Sigmoid colon (tissue), 7 donors: ENCODE measurements around the gene AP2A2. TPM values are rescaled to one million over a fixed set of nuclear protein-coding genes. Genes with fewer than 3 reads are reported as not detected.

ENCODE experiments used
- DNase-seq: peaks from one replicate; pipeline ENCODE4 v3.0.0-alpha.2; 2019
- H3K27ac ChIP-seq, 4 donors: fragments of 200-600 bp; sonication (generic); one replicate each; pipeline ENCODE4 v1.5.1; 2016 to 2019; ENCODE audit warnings: mild to moderate bottlenecking in 1 of 4
- H3K27me3 ChIP-seq, 3 donors: fragments of 200-600 bp; sonication (generic); one replicate each; pipeline ENCODE4 v1.5.1; 2019; ENCODE audit warnings: mild to moderate bottlenecking in 1 of 3
- H3K36me3 ChIP-seq, 4 donors: fragments of 200-600 bp; sonication (generic); one replicate each; pipeline ENCODE4 v1.5.1; 2016 to 2019
- H3K4me1 ChIP-seq, 4 donors: fragments of 200-600 bp; sonication (generic); one replicate each; pipeline ENCODE4 v1.5.1; 2017 to 2019
- H3K4me3 ChIP-seq, 4 donors: fragments of 200-600 bp; sonication (generic); one replicate each; pipeline ENCODE4 v1.5.1; 2017 to 2019; ENCODE audit warnings: mild to moderate bottlenecking in 2 of 4, moderate library complexity in 1 of 4
- H3K9me3 ChIP-seq, 4 donors: fragments of 200-600 bp in 3 of 4; sonication (generic) in 3 of 4; one replicate each; pipeline versions ENCODE4 v1.5.1 to v1.6.1; 2013 to 2019
- EP300 ChIP-seq, 4 donors: sonication (generic); formaldehyde crosslinking; IDR thresholded peaks; one replicate each; pipeline ENCODE4 v1.6.1; 2017; ENCODE audit warnings: antibody characterized with exemption in 4 of 4
- POLR2A ChIP-seq, 2 donors: fragments of 450-650 bp; IDR thresholded peaks; one replicate each; pipeline ENCODE4 v1.6.1; 2016; ENCODE audit warnings: antibody characterized with exemption in 2 of 2, mild to moderate bottlenecking in 2 of 2, moderate library complexity in 2 of 2
- POLR2AphosphoS5 ChIP-seq, 4 donors: sonication (generic); formaldehyde crosslinking; IDR thresholded peaks; one replicate each; pipeline ENCODE4 v1.6.1; 2017; ENCODE audit warnings: antibody characterized with exemption in 4 of 4
- WGBS, 2 donors: extraction: QIAGEN DNeasy Blood & Tissue Kit; methylation state at CpG; one replicate each; pipeline ENCODE4 v1.1.7; 2013; 5-methylcytosine and 5-hydroxymethylcytosine counted together
- intact Hi-C: fragments of 100-400 bp; cut with DNase I; formaldehyde crosslinking; loops from one replicate; pipeline ENCODE4 v1.15.1; 2023
- polyA plus RNA-seq, 3 donors: library from polyadenylated mRNA; stranded (reverse); fragments of 200-250 nt; gene quantifications; one replicate each; pipeline ENCODE4 v1.2.3, GENCODE V29; 2013
- small RNA-seq, 3 donors: library from RNA; depleted of rRNA; stranded (forward); fragments of <200 nt; gene quantifications; one replicate each; pipeline ENCODE3, GENCODE V24; 2016
- total RNA-seq, 4 donors: library from RNA; depleted of rRNA; stranded (reverse); fragments of >200 nt; gene quantifications; one replicate each; pipeline ENCODE4 v1.1.0, GENCODE V29; 2016
- TF ChIP-seq, protein P1 (sequence below), 4 experiments: fragments of 450-650 bp in 3 of 4; fragments of 200-600 bp in 1 of 4; IDR thresholded peaks; one replicate each; pipeline ENCODE4 v1.5.1; 2016 to 2019; ENCODE audit warnings: antibody characterized with exemption in 4 of 4, mild to moderate bottlenecking in 3 of 4, moderate library complexity in 2 of 4
- donor health status: healthy with polysubstance abuse.
- donor health status: Bipolar disorder and iron deficiency.
- donor health status: healthy.

The AP2A2 gene
- total and polyA plus RNA-seq, 7 donors = 21.0 to 78.4 (median 47.0) TPM

GRCh38 chr11:1060410-1060809 is 134.7 kb downstream of the AP2A2 start:
- no peak overlapping the region for H3K27ac ChIP-seq
- DNase-seq = no peak

DNA sequence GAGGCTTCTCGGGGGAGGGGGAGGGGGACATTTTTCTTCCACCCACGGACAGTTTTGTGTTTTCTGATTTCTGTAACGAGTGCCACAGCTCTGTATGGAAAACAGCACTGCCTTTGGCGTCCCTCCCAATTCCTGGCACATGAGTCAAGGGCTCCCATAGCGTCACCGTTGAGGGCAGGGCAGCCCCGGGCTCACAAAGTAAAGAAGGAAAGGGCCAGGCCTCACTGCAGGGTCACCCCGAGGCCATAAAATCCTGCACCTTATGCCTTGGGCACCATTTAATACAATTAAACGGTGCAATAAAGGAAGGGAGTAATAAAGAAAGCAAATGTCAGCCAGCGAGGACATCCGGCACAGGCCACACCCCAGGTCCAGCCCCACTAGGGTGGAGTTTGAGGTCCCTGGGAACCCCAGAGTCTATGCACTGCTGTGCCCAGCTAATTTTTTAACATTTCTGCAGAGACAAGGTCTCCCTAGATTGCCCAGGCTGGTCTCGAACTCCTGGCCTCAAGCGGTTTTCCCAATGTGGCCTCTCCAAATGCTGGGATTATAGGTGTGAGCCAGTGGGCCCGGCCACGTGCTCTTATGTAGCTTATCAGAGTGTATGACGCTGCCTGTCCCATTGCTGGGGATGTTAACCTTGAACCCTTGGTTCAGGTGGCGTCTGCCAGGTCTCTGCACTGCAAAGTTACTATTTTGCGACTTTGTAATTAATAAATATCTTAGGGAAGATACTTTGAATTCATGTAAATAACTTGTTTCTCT is 135.4 kb downstream of the AP2A2 start:
- 30 to 65% methylated on average over 18 of the region's 18 CpGs for WGBS, 2 donors
- DNase-seq = no peak
- no peak for TF ChIP-seq POLR2A (IDR thresholded peaks at IDR 0.05)
- TF ChIP-seq, protein P1, sequence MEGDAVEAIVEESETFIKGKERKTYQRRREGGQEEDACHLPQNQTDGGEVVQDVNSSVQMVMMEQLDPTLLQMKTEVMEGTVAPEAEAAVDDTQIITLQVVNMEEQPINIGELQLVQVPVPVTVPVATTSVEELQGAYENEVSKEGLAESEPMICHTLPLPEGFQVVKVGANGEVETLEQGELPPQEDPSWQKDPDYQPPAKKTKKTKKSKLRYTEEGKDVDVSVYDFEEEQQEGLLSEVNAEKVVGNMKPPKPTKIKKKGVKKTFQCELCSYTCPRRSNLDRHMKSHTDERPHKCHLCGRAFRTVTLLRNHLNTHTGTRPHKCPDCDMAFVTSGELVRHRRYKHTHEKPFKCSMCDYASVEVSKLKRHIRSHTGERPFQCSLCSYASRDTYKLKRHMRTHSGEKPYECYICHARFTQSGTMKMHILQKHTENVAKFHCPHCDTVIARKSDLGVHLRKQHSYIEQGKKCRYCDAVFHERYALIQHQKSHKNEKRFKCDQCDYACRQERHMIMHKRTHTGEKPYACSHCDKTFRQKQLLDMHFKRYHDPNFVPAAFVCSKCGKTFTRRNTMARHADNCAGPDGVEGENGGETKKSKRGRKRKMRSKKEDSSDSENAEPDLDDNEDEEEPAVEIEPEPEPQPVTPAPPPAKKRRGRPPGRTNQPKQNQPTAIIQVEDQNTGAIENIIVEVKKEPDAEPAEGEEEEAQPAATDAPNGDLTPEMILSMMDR (IDR thresholded peaks at IDR 0.05) = no peak
- no peak for TF ChIP-seq POLR2AphosphoS5 (IDR thresholded peaks at IDR 0.05)
- no peak for TF ChIP-seq EP300 (IDR thresholded peaks at IDR 0.05)

More at GRCh38 chr11:1060410-1060809, 134.7 kb downstream of the AP2A2 start:
- Histone ChIP-seq H3K27me3 (peaks cover 0 to 10% (median 0%) of the 10 kb centered on the region in 3 donors), H3K9me3 (peaks cover 0 to 3% (median 0%) of the 10 kb centered on the region in 4 donors), H3K4me3 (no peak overlapping the region), H3K36me3 (no peaks in the 10 kb centered on the region), H3K4me1 (no peaks in the 10 kb centered on the region)
- no peak for TF ChIP-seq EP300 (IDR thresholded peaks at IDR 0.05)
- TF ChIP-seq, protein P1 (IDR thresholded peaks at IDR 0.05) = no peak
- TF ChIP-seq POLR2AphosphoS5 (IDR thresholded peaks at IDR 0.05) = no peak
- no peak for TF ChIP-seq POLR2A (IDR thresholded peaks at IDR 0.05)
- intact Hi-C loops = no loop called here
- 45 to 81% methylated on average over 16 of the region's 16 CpGs for WGBS, 2 donors

More for the DNA sequence above, 135.4 kb downstream of the AP2A2 start:
- peaks cover 0 to 11% (median 0%) of the 10 kb centered on the region in 3 donors for H3K27me3 ChIP-seq
- H3K9me3 ChIP-seq = peaks cover 0 to 3% (median 0%) of the 10 kb centered on the region in 4 donors
- H3K4me3 ChIP-seq = no peak overlapping the region
- H3K36me3 ChIP-seq = no peaks in the 10 kb centered on the region
- no peak overlapping the region for H3K27ac ChIP-seq
- no peaks in the 10 kb centered on the region for H3K4me1 ChIP-seq
- intact Hi-C loops = no loop called here

Small RNA genes within 50 kb of the gene (small RNA-seq; reads per million reads assigned to genes)
- gene RNU6-1025P = 0 reads per million in 3 donors

Other genes with a start within 250 kb of the AP2A2 start
- gene DEAF1, start 230.6 kb upstream of the AP2A2 start, total RNA-seq = 10 to 100 TPM; 15.1 to 29.6 (median 22.2) TPM
- 10 to 100 TPM; 11.3 to 18.6 (median 14.4) TPM for gene DEAF1, start 230.6 kb upstream of the AP2A2 start, polyA plus RNA-seq
- gene TMEM80, start 230.1 kb upstream of the AP2A2 start, total RNA-seq = 10 to 100 TPM; 20.9 to 41.5 (median 39.6) TPM
- gene TMEM80, start 230.1 kb upstream of the AP2A2 start, polyA plus RNA-seq = 10 to 100 TPM in 2 of 3 donors, 1 to 10 TPM in 1; 7.9 to 27.6 (median 25.7) TPM
- 10 to 100 TPM in 2 of 4 donors, 1 to 10 TPM in 2; 5.4 to 15.6 (median 11.6) TPM for gene EPS8L2, start 219.6 kb upstream of the AP2A2 start, total RNA-seq
- 100 to 1,000 TPM; 153 to 168 (median 155) TPM for gene EPS8L2, start 219.6 kb upstream of the AP2A2 start, polyA plus RNA-seq
- 100 to 1,000 TPM in 2 of 4 donors, 10 to 100 TPM in 2; 94.6 to 133 (median 108) TPM for gene TALDO1, start 178.4 kb upstream of the AP2A2 start, total RNA-seq
- 100 to 1,000 TPM; 142 to 177 (median 170) TPM for gene TALDO1, start 178.4 kb upstream of the AP2A2 start, polyA plus RNA-seq
- gene GATD1, start 148.4 kb upstream of the AP2A2 start, total RNA-seq = 10 to 100 TPM in 3 of 4 donors, 1 to 10 TPM in 1; 6.7 to 26.3 (median 14.9) TPM
- gene GATD1, start 148.4 kb upstream of the AP2A2 start, polyA plus RNA-seq = 10 to 100 TPM in 2 of 3 donors, 1 to 10 TPM in 1; 7.8 to 55.9 (median 40.0) TPM
- 1 to 10 TPM; 1.8 to 3.6 (median 2.6) TPM for gene CEND1, start 135.8 kb upstream of the AP2A2 start, total RNA-seq
- 1 to 10 TPM in 1 of 3 donors, not detected in 2; 2.0 TPM for gene CEND1, start 135.8 kb upstream of the AP2A2 start, polyA plus RNA-seq
- gene SLC25A22, start 127.6 kb upstream of the AP2A2 start, total RNA-seq = 1 to 10 TPM; 3.8 to 7.2 (median 5.4) TPM
- 10 to 100 TPM in 1 of 3 donors, 1 to 10 TPM in 2; 7.8 to 26.4 (median 9.7) TPM for gene SLC25A22, start 127.6 kb upstream of the AP2A2 start, polyA plus RNA-seq
- 10 to 100 TPM in 2 of 4 donors, 1 to 10 TPM in 2; 6.7 to 26.6 (median 11.4) TPM for gene PIDD1, start 120.6 kb upstream of the AP2A2 start, total RNA-seq
- gene PIDD1, start 120.6 kb upstream of the AP2A2 start, polyA plus RNA-seq = 10 to 100 TPM in 1 of 3 donors, 1 to 10 TPM in 2; 4.9 to 28.8 (median 6.0) TPM
- 100 to 1,000 TPM; 405 to 632 (median 412) TPM for gene RPLP2, start 115.9 kb upstream of the AP2A2 start, total RNA-seq
- 1,000 to 10,000 TPM; 1,208 to 2,533 (median 1,777) TPM for gene RPLP2, start 115.9 kb upstream of the AP2A2 start, polyA plus RNA-seq
- 10 to 100 TPM; 26.3 to 39.6 (median 34.6) TPM for gene PNPLA2, start 107.0 kb upstream of the AP2A2 start, total RNA-seq
- gene PNPLA2, start 107.0 kb upstream of the AP2A2 start, polyA plus RNA-seq = 100 to 1,000 TPM in 1 of 3 donors, 10 to 100 TPM in 2; 35.4 to 137 (median 47.6) TPM
- 1 to 10 TPM; 1.5 to 9.5 (median 4.6) TPM for gene CRACR2B, start 98.0 kb upstream of the AP2A2 start, total RNA-seq
- gene CRACR2B, start 98.0 kb upstream of the AP2A2 start, polyA plus RNA-seq = 100 to 1,000 TPM in 1 of 3 donors, 10 to 100 TPM in 2; 32.1 to 149 (median 46.8) TPM
- gene CD151, start 92.9 kb upstream of the AP2A2 start, total RNA-seq = 100 to 1,000 TPM in 3 of 4 donors, 10 to 100 TPM in 1; 84.4 to 343 (median 278) TPM
- gene CD151, start 92.9 kb upstream of the AP2A2 start, polyA plus RNA-seq = 100 to 1,000 TPM in 1 of 3 donors, 10 to 100 TPM in 2; 91.9 to 436 (median 92.7) TPM
- gene POLR2L, start 83.3 kb upstream of the AP2A2 start, total RNA-seq = 10 to 100 TPM; 34.9 to 75.3 (median 52.0) TPM
- 100 to 1,000 TPM; 139 to 198 (median 143) TPM for gene POLR2L, start 83.3 kb upstream of the AP2A2 start, polyA plus RNA-seq
- gene TSPAN4, start 83.0 kb upstream of the AP2A2 start, total RNA-seq = 10 to 100 TPM; 79.2 to 92.7 (median 82.9) TPM
- 10 to 100 TPM in 2 of 3 donors, 1 to 10 TPM in 1; 8.8 to 41.0 (median 15.0) TPM for gene TSPAN4, start 83.0 kb upstream of the AP2A2 start, polyA plus RNA-seq
- gene CHID1, start 15.1 kb upstream of the AP2A2 start, total RNA-seq = 10 to 100 TPM; 45.7 to 52.3 (median 48.0) TPM
- 10 to 100 TPM; 16.9 to 52.0 (median 18.0) TPM for gene CHID1, start 15.1 kb upstream of the AP2A2 start, polyA plus RNA-seq
- not detected for gene MUC6, start 110.8 kb downstream of the AP2A2 start, total RNA-seq
- under 1 TPM in 2 of 3 donors, not detected in 1; under 0.01 to 0.04 TPM for gene MUC6, start 110.8 kb downstream of the AP2A2 start, polyA plus RNA-seq
- 1 to 10 TPM in 3 of 4 donors, not detected in 1; 2.5 to 8.0 (median 2.9) TPM for gene MUC2, start 149.0 kb downstream of the AP2A2 start, total RNA-seq
- 100 to 1,000 TPM in 1 of 3 donors, 10 to 100 TPM in 2; 22.8 to 248 (median 40.2) TPM for gene MUC2, start 149.0 kb downstream of the AP2A2 start, polyA plus RNA-seq
- under 1 TPM in 1 of 4 donors, not detected in 3; under 0.01 TPM for gene MUC5AC, start 232.1 kb downstream of the AP2A2 start, total RNA-seq
- gene MUC5AC, start 232.1 kb downstream of the AP2A2 start, polyA plus RNA-seq = under 1 TPM in 2 of 3 donors, not detected in 1; under 0.01 to 0.09 TPM